ENCODE measurements around the gene MED31.
"Not testable (repeated sequence)": the region's sequence is repeated elsewhere in the genome, so short reads cannot be mapped to it uniquely, and the experiment has no call there.

Gene MED31

GRCh38 chr17:6677158-6677831 is 25.9 kb upstream of the MED31 start:
- DNase-seq (ENCODE audit: low read depth) = peak; percentile 21

GRCh38 chr17:6676802-6677157 is 25.4 kb upstream of the MED31 start:
- DNase-seq (ENCODE audit: low read depth) = no peak

- no peak for DNase-seq (ENCODE audit: low read depth)
These were observed 23.9 kb upstream of the MED31 start for GRCh38 chr17:6675201-6675825.

- DNase-seq (ENCODE audit: low read depth) = no peak
These were observed 23.2 kb upstream of the MED31 start for GRCh38 chr17:6674586-6674985.

GRCh38 chr17:6671431-6671830 is 20.0 kb upstream of the MED31 start:
- no peak for DNase-seq (ENCODE audit: low read depth)

- no peak for DNase-seq (ENCODE audit: low read depth)
These were observed 19.6 kb upstream of the MED31 start for GRCh38 chr17:6670999-6671398.

GRCh38 chr17:6670571-6670970 is 19.2 kb upstream of the MED31 start:
- no peak for DNase-seq (ENCODE audit: low read depth)

GRCh38 chr17:6669479-6670212 is 18.2 kb upstream of the MED31 start:
- no peak for DNase-seq (ENCODE audit: low read depth)

- DNase-seq (ENCODE audit: low read depth) = no peak
These were observed 17.5 kb upstream of the MED31 start for GRCh38 chr17:6668727-6669425.

- DNase-seq (ENCODE audit: low read depth) = no peak
These were observed 16.8 kb upstream of the MED31 start for GRCh38 chr17:6668219-6668618.

GRCh38 chr17:6667516-6667915 is 16.1 kb upstream of the MED31 start:
- no peak for DNase-seq (ENCODE audit: low read depth)

GRCh38 chr17:6666557-6666956 is 15.2 kb upstream of the MED31 start:
- no peak for DNase-seq (ENCODE audit: low read depth)

- DNase-seq (ENCODE audit: low read depth) = no peak
These were observed 14.7 kb upstream of the MED31 start for GRCh38 chr17:6666077-6666521.

- DNase-seq (ENCODE audit: low read depth) = not testable (repeated sequence)
These were observed 11.8 kb upstream of the MED31 start for GRCh38 chr17:6663200-6663599.

GRCh38 chr17:6661464-6661848 is 10.1 kb upstream of the MED31 start:
- no peak for DNase-seq (ENCODE audit: low read depth)

GRCh38 chr17:6660805-6661463 is 9.5 kb upstream of the MED31 start:
- no peak for DNase-seq (ENCODE audit: low read depth)

- DNase-seq (ENCODE audit: low read depth) = no peak
These were observed 8.7 kb upstream of the MED31 start for GRCh38 chr17:6660101-6660500.

- DNase-seq (ENCODE audit: low read depth) = not testable (repeated sequence)
These were observed 7.0 kb upstream of the MED31 start for GRCh38 chr17:6658411-6658810.

GRCh38 chr17:6657633-6658287 is 6.4 kb upstream of the MED31 start:
- DNase-seq (ENCODE audit: low read depth) = no peak

GRCh38 chr17:6656797-6657632 is 5.6 kb upstream of the MED31 start:
- not testable (repeated sequence) for DNase-seq (ENCODE audit: low read depth)
